Fibroblast of villous mesenchyme (primary cell): ENCODE data around the gene SLIT2. TPM values are rescaled to one million over a fixed set of nuclear protein-coding genes. Genes with fewer than 3 reads are reported as not detected.

ENCODE experiments used
- DNase-seq: peaks from one replicate; pipeline ENCODE4 v3.0.0-alpha.2; 2010; ENCODE audit warnings: low read depth
- H3K4me3 ChIP-seq: 2 replicates; pipeline ENCODE4 v1.5.1; 2011; ENCODE audit warnings: low read depth, mild to moderate bottlenecking, low read length
- CTCF ChIP-seq: IDR thresholded peaks from 2 replicates; pipeline ENCODE4 v1.5.1; 2012; ENCODE audit warnings: low read depth, mild to moderate bottlenecking, low read length; ENCODE audit not compliant: insufficient read depth
- total RNA-seq: library from RNA; depleted of rRNA; stranded (reverse); fragments of >200 nt; gene quantifications from 2 replicates; pipeline ENCODE4 v1.2.3, GENCODE V29; 2012

The SLIT2 gene
- total RNA-seq, 1 donor: 20.7 TPM

GRCh38 chr4:20273793-20274192, 22.1 kb downstream of the SLIT2 start:
- no peak for TF ChIP-seq CTCF
- H3K4me3 ChIP-seq: no peak overlapping the region
- no peak for DNase-seq

GRCh38 chr4:20276848-20277247, 25.1 kb downstream of the SLIT2 start:
- no peak for DNase-seq
- no peak for TF ChIP-seq CTCF
- H3K4me3 ChIP-seq: no peak overlapping the region

GRCh38 chr4:20278195-20278594, 26.5 kb downstream of the SLIT2 start:
- TF ChIP-seq CTCF: no peak
- no peak overlapping the region for H3K4me3 ChIP-seq
- DNase-seq: no peak

GRCh38 chr4:20279381-20279780, 27.7 kb downstream of the SLIT2 start:
- DNase-seq: no peak
- TF ChIP-seq CTCF: no peak
- H3K4me3 ChIP-seq: no peak overlapping the region

- TF ChIP-seq CTCF: no peak
- H3K4me3 ChIP-seq: no peak overlapping the region
- no peak for DNase-seq
These were observed 29.7 kb downstream of the SLIT2 start for GRCh38 chr4:20281453-20281852.

GRCh38 chr4:20283039-20283438, 31.3 kb downstream of the SLIT2 start:
- H3K4me3 ChIP-seq: no peak overlapping the region
- no peak for TF ChIP-seq CTCF
- no peak for DNase-seq

- peak; percentile 29 for DNase-seq
- no peak overlapping the region for H3K4me3 ChIP-seq
- no peak for TF ChIP-seq CTCF
These were observed 33.3 kb downstream of the SLIT2 start for GRCh38 chr4:20284990-20285389.
